Subcutaneous abdominal adipose tissue (tissue), 5 donors: ENCODE measurements around the gene PIP5KL1.

Experiments used
- H3K27ac ChIP-seq: one replicate; pipeline ENCODE4 v1.7.0; 2013; ENCODE audit warnings: low read depth, mild to moderate bottlenecking, inconsistent platforms, low read length, moderate library complexity
- H3K27me3 ChIP-seq, 5 donors: one replicate each; pipeline ENCODE4 v1.7.0; 2013; ENCODE audit warnings: low read length in 5 of 5, inconsistent platforms in 1 of 5; ENCODE audit not compliant: control insufficient read depth in 5 of 5, insufficient read depth in 4 of 5
- H3K36me3 ChIP-seq, 5 donors: one replicate each; pipeline ENCODE4 v1.7.0; 2013; ENCODE audit warnings: low read length in 5 of 5; ENCODE audit not compliant: control insufficient read depth in 5 of 5, insufficient read depth in 5 of 5
- H3K4me1 ChIP-seq, 5 donors: one replicate each; pipeline ENCODE4 v1.7.0; 2013; ENCODE audit warnings: low read length in 5 of 5, mild to moderate bottlenecking in 3 of 5, moderate library complexity in 1 of 5; ENCODE audit not compliant: control insufficient read depth in 5 of 5, insufficient read depth in 5 of 5
- H3K4me3 ChIP-seq, 5 donors: one replicate each; pipeline ENCODE4 v1.7.0; 2013; ENCODE audit warnings: low read length in 5 of 5, low read depth in 1 of 5
- H3K9ac ChIP-seq, 5 donors: one replicate each; pipeline ENCODE4 v1.7.0; 2013; ENCODE audit warnings: low read length in 5 of 5, mild to moderate bottlenecking in 4 of 5, moderate library complexity in 3 of 5
- H3K9me3 ChIP-seq, 5 donors: one replicate each; pipeline ENCODE4 v1.7.0; 2013; ENCODE audit warnings: low read length in 5 of 5; ENCODE audit not compliant: control insufficient read depth in 5 of 5
- donor health status: healthy.
- donor health status: healthy.
- donor health status: healthy.
- donor health status: healthy.
- donor health status: healthy.

The PIP5KL1 gene

GRCh38 chr9:127875306-127875966 lies 55.1 kb downstream of the PIP5KL1 start:
- no peak overlapping the region for H3K27ac ChIP-seq
- H3K9ac ChIP-seq: peak overlapping the region in 3 of 5 donors; percentile 15 to 31 (median 28)
- H3K36me3 ChIP-seq: peaks cover 0 to 27% (median 17%) of the 10 kb centered on the region in 5 donors
- H3K4me3 ChIP-seq: peak overlapping the region in 2 of 5 donors; percentile 3 to 39
- peaks cover 3 to 49% (median 48%) of the 10 kb centered on the region in 5 donors for H3K4me1 ChIP-seq
- H3K27me3 ChIP-seq: no peaks in the 10 kb centered on the region
- H3K9me3 ChIP-seq: no peaks in the 10 kb centered on the region

DNA sequence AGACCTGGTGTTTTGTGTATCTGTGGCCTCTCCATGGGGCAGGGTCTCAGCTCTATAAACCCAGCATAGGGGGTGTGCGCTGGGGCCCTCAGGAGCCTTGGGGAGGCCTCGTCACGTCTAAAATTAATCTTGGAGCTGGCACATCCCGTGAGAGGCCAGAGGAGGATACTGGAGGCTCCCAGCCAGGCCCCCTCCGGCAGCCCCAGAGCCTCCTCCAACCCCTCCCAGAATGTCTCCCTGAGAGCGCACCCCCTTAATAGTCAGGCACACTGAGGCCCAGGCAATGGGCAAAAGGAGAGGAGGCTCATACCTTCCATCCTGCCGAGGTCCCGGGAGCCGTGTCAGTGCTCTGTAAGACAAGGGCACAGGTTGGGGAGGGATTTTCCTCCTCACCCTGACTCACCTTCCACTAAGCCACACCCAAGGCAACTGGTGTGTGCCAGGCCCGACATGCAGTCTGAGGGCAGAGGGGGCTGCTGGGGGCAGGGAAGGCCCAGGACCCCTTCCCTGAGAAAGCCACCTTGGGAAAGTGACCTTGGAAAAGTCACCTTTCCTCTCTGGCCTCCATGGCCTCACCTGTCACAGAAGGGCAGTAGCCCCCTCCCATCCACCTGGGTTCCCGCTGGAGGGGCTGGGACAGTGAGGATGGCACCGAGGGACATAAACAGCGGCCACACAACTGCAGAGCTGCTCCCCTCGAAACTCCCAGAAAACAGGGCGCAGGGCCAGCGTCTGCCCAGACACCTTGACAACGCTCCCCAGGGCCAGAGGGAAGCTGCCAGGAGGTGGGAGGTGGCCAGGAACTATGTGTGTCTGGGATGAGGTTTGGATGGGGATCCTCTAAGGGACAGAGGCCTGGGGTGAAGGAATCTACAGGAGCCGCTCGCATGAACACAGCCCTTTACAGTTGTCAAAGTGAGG lies 56.0 kb downstream of the PIP5KL1 start:
- peaks cover 3 to 52% (median 51%) of the 10 kb centered on the region in 5 donors for H3K4me1 ChIP-seq
- H3K9me3 ChIP-seq: no peaks in the 10 kb centered on the region
- H3K27me3 ChIP-seq: no peaks in the 10 kb centered on the region
- peak overlapping the region in 1 of 5 donors; percentile 17 for H3K4me3 ChIP-seq
- peaks cover 0 to 29% (median 19%) of the 10 kb centered on the region in 5 donors for H3K36me3 ChIP-seq
- peak overlapping the region in 3 of 5 donors; percentile 31 to 49 (median 49) for H3K9ac ChIP-seq
- H3K27ac ChIP-seq: no peak overlapping the region

DNA sequence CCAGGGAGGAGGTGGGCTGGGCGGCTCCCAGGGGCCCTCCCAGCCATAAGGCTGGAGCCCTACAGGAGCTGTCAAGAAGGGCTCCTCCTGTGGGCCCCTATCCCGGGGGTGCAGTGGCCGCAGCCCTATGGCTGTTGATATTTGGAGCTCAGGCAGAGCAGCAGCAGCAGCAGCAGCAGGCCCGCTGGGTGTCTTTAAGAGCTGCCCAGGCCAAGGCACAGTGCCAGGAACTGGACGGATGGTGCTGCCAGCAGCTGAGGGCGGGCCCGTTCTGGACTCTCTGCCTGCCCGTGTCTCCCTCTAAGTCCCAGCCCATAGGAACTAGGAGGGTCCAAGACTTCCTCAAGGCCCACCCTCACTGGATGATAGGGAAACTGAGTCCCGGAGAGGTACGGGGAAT lies 56.7 kb downstream of the PIP5KL1 start:
- peak overlapping the region in 1 of 5 donors; percentile 17 for H3K4me3 ChIP-seq
- H3K4me1 ChIP-seq: peaks cover 3 to 58% (median 54%) of the 10 kb centered on the region in 5 donors
- peak overlapping the region in 2 of 5 donors; percentile 31 to 49 for H3K9ac ChIP-seq

GRCh38 chr9:127873223-127873691 lies 57.3 kb downstream of the PIP5KL1 start:
- peaks cover 0 to 31% (median 25%) of the 10 kb centered on the region in 5 donors for H3K36me3 ChIP-seq
- H3K9me3 ChIP-seq: no peaks in the 10 kb centered on the region
- H3K27me3 ChIP-seq: no peaks in the 10 kb centered on the region
- no peak overlapping the region for H3K4me3 ChIP-seq
- no peak overlapping the region for H3K27ac ChIP-seq
- peaks cover 3 to 63% (median 53%) of the 10 kb centered on the region in 5 donors for H3K4me1 ChIP-seq
- peak overlapping the region in 1 of 5 donors; percentile 6 for H3K9ac ChIP-seq

More for the DNA sequence above, 56.7 kb downstream of the PIP5KL1 start:
- Histone ChIP-seq H3K36me3 (peaks cover 0 to 29% (median 21%) of the 10 kb centered on the region in 5 donors), H3K27ac (no peak overlapping the region), H3K9me3 (no peaks in the 10 kb centered on the region), H3K27me3 (no peaks in the 10 kb centered on the region)

DNA sequence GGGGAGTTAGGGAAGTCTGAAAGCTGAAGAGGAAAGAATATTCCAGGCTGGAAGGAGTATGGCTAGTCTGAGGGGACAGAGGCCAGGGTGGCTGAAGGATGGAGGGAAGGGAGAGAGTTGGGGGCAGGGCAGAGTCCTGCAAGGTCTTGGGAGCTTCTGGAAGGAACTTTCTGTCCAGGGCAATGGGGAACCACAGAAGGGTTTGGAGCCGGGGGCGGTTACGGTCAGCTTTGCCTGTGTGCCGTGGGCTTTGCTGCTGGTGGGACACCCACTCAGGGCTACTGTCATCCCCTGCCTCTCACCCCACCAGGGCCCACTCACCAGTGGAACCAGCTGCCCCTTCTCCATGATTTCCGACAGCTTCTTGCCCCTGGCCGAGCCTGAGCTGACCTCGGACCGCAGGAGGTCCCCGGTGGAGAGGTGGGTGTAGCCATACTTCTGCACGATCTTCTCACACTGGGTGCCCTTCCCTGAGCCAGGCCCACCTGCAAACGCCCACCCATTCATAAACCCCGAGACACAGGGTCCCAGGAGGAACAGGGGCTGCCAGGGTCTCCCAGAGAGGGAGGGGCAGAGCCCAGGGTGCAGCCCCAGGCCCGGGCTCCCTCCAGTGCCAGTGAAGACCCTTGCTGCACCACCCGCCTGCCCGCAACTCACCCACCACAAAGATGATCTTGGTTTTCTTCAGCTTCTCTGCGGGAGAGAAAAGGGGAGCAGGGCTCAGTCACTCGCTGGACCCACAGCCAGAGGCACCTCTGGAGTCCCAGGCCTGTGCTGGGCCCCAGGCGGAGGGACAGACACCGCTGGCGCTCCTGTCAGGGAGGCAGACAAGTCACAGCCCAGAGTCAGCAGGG lies 58.0 kb downstream of the PIP5KL1 start:
- Histone ChIP-seq H3K4me1 (peaks cover 3 to 62% (median 50%) of the 10 kb centered on the region in 5 donors), H3K27me3 (no peaks in the 10 kb centered on the region), H3K4me3 (no peak overlapping the region), H3K36me3 (peaks cover 0 to 38% (median 31%) of the 10 kb centered on the region in 5 donors), H3K9me3 (no peaks in the 10 kb centered on the region), H3K27ac (no peak overlapping the region), H3K9ac (peak overlapping the region in 1 of 5 donors; percentile 6)

- H3K27ac ChIP-seq: no peak overlapping the region
- no peak overlapping the region for H3K4me3 ChIP-seq
- H3K9ac ChIP-seq: no peak overlapping the region
- peaks cover 0 to 42% (median 34%) of the 10 kb centered on the region in 5 donors for H3K36me3 ChIP-seq
- H3K27me3 ChIP-seq: no peaks in the 10 kb centered on the region
- H3K4me1 ChIP-seq: peaks cover 0 to 65% (median 45%) of the 10 kb centered on the region in 5 donors
- no peaks in the 10 kb centered on the region for H3K9me3 ChIP-seq
These were observed 59.0 kb downstream of the PIP5KL1 start for GRCh38 chr9:127871531-127871930.

DNA sequence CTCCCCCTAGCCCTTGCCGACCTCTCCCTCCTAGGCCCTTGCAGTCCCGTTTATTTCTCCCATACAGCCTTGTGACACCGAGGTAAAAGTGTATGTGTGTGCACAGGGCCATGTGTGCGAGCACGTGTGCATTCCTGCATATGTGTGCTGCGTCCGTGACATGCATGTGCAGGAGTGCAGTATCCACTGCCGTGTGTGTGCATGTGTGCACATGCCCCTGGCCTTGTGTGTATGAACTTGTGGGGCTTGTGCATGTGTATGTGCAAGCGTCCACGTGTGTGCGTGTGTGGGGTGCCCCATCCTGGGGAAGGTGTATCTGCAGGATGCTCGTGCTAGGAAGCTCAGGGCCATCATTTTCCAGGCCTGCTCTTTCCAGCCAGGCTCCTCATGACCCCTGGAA lies 59.7 kb downstream of the PIP5KL1 start:
- Histone ChIP-seq H3K36me3 (peaks cover 0 to 42% (median 35%) of the 10 kb centered on the region in 5 donors), H3K27me3 (no peaks in the 10 kb centered on the region), H3K9ac (no peak overlapping the region), H3K4me1 (peaks cover 0 to 61% (median 40%) of the 10 kb centered on the region in 5 donors), H3K4me3 (no peak overlapping the region), H3K9me3 (no peaks in the 10 kb centered on the region), H3K27ac (no peak overlapping the region)
